K562 (cell line): Measurements from ENCODE around the gene FTL. TPM values are rescaled to one million over a fixed set of nuclear protein-coding genes. Genes with fewer than 3 reads are reported as not detected.

Source experiments
- AFF4 ChIP-seq: sonication (generic); formaldehyde crosslinking; IDR thresholded peaks from 2 replicates; pipeline ENCODE4 v1.8.0; 2023; ENCODE audit warnings: mild to moderate bottlenecking, missing genetic modification reagents
- CREB3L1 ChIP-seq: fragments of 450-650 bp; IDR thresholded peaks from 2 replicates; pipeline ENCODE4 v1.6.1; 2014; ENCODE audit warnings: low read depth, mild to moderate bottlenecking, moderate library complexity, borderline replicate concordance
- OTX1 ChIP-seq: fragments of 450-650 bp; formaldehyde crosslinking; IDR thresholded peaks from 2 replicates; pipeline ENCODE4 v1.4.0; 2022; ENCODE audit warnings: mild to moderate bottlenecking
- RBM17 ChIP-seq: fragments of 200-400 bp; formaldehyde crosslinking; IDR thresholded peaks from 2 replicates; pipeline ENCODE4 v1.6.1; 2017; ENCODE audit warnings: low read depth, mild to moderate bottlenecking, low read length, borderline replicate concordance
- ZKSCAN3 ChIP-seq: fragments of 250-450 bp; sonication (Bioruptor Pico); IDR thresholded peaks from 2 replicates; pipeline ENCODE4 v1.4.0; 2020
- ZNF274 ChIP-seq: IDR thresholded peaks from 2 replicates; pipeline ENCODE4 v1.6.1; 2011; ENCODE audit warnings: low read depth, mild to moderate bottlenecking, low read length, moderate library complexity, borderline replicate concordance
- polyA plus RNA-seq, 8 experiments: library from polyadenylated mRNA; depleted of rRNA in 4 of 8; stranded (reverse) in 5 of 8; unstranded in 3 of 8; fragments of >200 nt; fragmentation: Nextera tagmentation in 2 of 8; fragmentation: Illumina TruSeq in 1 of 8; extraction: Ambion mirVana in 2 of 8; extraction: Trizol in 1 of 8; gene quantifications; 2 replicates each; pipeline versions ENCODE4 v1.2.1 to v1.2.3, GENCODE V29; 2011 to 2014; ENCODE audit warnings: inconsistent platforms in 1 of 8, missing spikeins in 1 of 8
- total RNA-seq, 7 experiments: library from RNA; depleted of rRNA in 6 of 7; stranded (reverse); fragments of >200 nt in 6 of 7; fragmentation: Illumina TruSeq in 2 of 7; extraction: Trizol in 2 of 7; gene quantifications; 2 replicates each; pipeline versions ENCODE4 v1.2.1 to v1.2.3, GENCODE V29; 2011 to 2021; ENCODE audit warnings: low replicate concordance in 1 of 7
- TF ChIP-seq, protein P1 (sequence below), 2 experiments: fragments of 450-650 bp in 1 of 2; IDR thresholded peaks; 2 replicates each; pipeline ENCODE4 v1.6.1; 2011 to 2017; ENCODE audit warnings: low read depth in 2 of 2, antibody characterized with exemption in 1 of 2, borderline replicate concordance in 1 of 2, low read length in 1 of 2, mild to moderate bottlenecking in 1 of 2, mixed read lengths in 1 of 2; ENCODE audit not compliant: control insufficient read depth in 1 of 2
- TF ChIP-seq, protein P2 (sequence below): fragments of 250-450 bp; sonication (Bioruptor Pico); IDR thresholded peaks from 2 replicates; pipeline ENCODE4 v1.9.0; 2021; ENCODE audit warnings: mild to moderate bottlenecking
- TF ChIP-seq, protein P3 (sequence below): sonication (generic); formaldehyde crosslinking; IDR thresholded peaks from 2 replicates; pipeline ENCODE4 v1.8.0; 2022; ENCODE audit warnings: mild to moderate bottlenecking, missing genetic modification reagents
- TF ChIP-seq, protein P4 (sequence below): fragments of 450-650 bp; IDR thresholded peaks from 2 replicates; pipeline ENCODE4 v1.7.0; 2016; ENCODE audit warnings: borderline replicate concordance
- TF ChIP-seq, protein P5 (sequence below): fragments of 250-450 bp; sonication (Bioruptor Pico); IDR thresholded peaks from 2 replicates; pipeline ENCODE4 v1.8.0; 2021; ENCODE audit warnings: moderate library complexity, mild to moderate bottlenecking, inconsistent platforms

The FTL gene
- total and polyA plus RNA-seq, 9 of the 15 experiments (the other 6 are each of a cell fraction or from before 2014, with no cell fraction given) = 1,231 to 27,415 (median 3,965) TPM

DNA sequence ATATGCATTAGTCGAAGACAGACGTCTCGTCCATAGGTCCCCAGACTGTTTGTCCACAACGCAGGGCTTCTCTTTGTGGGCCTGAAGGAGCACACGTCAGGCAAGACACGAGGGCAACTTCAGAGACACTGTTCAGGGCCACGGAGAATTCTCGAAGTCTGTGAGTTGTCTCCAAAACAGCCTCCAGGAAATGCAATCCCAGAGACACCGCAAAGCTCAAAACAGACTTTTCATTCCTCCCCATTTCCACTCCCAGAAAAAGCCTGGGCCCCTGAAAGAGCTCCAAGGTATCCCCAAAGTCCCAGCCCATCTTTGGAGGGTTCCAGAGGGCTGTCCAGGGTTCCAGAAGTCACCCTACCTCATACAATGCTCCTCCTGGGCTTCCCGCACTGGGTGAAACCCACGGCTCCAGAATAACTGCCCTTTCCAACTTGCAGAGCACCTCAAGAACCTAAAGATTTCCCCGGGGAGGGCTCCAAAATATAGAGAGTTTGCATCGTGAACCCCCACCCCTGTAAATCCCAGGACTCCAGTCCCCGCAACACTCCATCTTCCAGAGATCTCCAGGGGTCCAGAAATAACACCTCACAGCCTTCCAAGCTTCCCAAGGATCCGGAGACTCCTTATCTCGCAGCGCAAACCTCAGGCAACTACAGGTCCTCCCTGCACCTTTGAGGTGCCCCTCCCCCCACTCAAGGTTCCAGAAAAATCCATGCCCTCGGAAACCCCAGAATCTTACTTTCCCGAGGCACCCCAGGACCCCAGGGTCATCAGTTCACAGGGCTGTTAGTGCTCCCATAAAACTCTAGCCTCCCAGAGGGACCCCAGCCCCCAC is 687 bp upstream of the FTL start (continued):
- TF ChIP-seq, protein P1, sequence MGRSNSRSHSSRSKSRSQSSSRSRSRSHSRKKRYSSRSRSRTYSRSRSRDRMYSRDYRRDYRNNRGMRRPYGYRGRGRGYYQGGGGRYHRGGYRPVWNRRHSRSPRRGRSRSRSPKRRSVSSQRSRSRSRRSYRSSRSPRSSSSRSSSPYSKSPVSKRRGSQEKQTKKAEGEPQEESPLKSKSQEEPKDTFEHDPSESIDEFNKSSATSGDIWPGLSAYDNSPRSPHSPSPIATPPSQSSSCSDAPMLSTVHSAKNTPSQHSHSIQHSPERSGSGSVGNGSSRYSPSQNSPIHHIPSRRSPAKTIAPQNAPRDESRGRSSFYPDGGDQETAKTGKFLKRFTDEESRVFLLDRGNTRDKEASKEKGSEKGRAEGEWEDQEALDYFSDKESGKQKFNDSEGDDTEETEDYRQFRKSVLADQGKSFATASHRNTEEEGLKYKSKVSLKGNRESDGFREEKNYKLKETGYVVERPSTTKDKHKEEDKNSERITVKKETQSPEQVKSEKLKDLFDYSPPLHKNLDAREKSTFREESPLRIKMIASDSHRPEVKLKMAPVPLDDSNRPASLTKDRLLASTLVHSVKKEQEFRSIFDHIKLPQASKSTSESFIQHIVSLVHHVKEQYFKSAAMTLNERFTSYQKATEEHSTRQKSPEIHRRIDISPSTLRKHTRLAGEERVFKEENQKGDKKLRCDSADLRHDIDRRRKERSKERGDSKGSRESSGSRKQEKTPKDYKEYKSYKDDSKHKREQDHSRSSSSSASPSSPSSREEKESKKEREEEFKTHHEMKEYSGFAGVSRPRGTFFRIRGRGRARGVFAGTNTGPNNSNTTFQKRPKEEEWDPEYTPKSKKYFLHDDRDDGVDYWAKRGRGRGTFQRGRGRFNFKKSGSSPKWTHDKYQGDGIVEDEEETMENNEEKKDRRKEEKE (IDR thresholded peaks at IDR 0.05; ENCODE audit: borderline replicate concordance in 1 of 2, control insufficient read depth in 1 of 2, low read depth in 2 of 2, low read length in 1 of 2) = no peak
- TF ChIP-seq AFF4 = no peak
- TF ChIP-seq ZNF274 = no peak
- TF ChIP-seq, protein P2, sequence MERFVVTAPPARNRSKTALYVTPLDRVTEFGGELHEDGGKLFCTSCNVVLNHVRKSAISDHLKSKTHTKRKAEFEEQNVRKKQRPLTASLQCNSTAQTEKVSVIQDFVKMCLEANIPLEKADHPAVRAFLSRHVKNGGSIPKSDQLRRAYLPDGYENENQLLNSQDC (CRISPR knock-in tag) = no peak
- TF ChIP-seq, protein P3, sequence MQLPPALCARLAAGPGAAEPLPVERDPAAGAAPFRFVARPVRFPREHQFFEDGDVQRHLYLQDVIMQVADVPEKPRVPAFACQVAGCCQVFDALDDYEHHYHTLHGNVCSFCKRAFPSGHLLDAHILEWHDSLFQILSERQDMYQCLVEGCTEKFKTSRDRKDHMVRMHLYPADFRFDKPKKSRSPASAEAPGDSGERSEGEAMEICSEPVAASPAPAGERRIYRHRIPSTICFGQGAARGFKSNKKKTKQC (CRISPR knock-in tag) = no peak
- TF ChIP-seq, protein P4, sequence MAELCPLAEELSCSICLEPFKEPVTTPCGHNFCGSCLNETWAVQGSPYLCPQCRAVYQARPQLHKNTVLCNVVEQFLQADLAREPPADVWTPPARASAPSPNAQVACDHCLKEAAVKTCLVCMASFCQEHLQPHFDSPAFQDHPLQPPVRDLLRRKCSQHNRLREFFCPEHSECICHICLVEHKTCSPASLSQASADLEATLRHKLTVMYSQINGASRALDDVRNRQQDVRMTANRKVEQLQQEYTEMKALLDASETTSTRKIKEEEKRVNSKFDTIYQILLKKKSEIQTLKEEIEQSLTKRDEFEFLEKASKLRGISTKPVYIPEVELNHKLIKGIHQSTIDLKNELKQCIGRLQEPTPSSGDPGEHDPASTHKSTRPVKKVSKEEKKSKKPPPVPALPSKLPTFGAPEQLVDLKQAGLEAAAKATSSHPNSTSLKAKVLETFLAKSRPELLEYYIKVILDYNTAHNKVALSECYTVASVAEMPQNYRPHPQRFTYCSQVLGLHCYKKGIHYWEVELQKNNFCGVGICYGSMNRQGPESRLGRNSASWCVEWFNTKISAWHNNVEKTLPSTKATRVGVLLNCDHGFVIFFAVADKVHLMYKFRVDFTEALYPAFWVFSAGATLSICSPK = no peak
- TF ChIP-seq CREB3L1 = peak; percentile 18; the same call in 1 of the 2 replicates
- TF ChIP-seq, protein P5, sequence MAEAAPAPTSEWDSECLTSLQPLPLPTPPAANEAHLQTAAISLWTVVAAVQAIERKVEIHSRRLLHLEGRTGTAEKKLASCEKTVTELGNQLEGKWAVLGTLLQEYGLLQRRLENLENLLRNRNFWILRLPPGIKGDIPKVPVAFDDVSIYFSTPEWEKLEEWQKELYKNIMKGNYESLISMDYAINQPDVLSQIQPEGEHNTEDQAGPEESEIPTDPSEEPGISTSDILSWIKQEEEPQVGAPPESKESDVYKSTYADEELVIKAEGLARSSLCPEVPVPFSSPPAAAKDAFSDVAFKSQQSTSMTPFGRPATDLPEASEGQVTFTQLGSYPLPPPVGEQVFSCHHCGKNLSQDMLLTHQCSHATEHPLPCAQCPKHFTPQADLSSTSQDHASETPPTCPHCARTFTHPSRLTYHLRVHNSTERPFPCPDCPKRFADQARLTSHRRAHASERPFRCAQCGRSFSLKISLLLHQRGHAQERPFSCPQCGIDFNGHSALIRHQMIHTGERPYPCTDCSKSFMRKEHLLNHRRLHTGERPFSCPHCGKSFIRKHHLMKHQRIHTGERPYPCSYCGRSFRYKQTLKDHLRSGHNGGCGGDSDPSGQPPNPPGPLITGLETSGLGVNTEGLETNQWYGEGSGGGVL (CRISPR knock-in tag) = no peak
- no peak for TF ChIP-seq OTX1
- TF ChIP-seq RBM17 = no peak
- no peak for TF ChIP-seq ZKSCAN3 (CRISPR knock-in tag)
